DMS153 treated with DMSO at 0.1 percent for 48 hours (cell line): ENCODE results near the gene SLX4IP.

Experiments used
- DNase-seq: peaks from one replicate; lab custom pipeline; 2025; ENCODE audit not compliant: unreplicated experiment; lab: John Stamatoyannopoulos, UW

The SLX4IP gene

DNA sequence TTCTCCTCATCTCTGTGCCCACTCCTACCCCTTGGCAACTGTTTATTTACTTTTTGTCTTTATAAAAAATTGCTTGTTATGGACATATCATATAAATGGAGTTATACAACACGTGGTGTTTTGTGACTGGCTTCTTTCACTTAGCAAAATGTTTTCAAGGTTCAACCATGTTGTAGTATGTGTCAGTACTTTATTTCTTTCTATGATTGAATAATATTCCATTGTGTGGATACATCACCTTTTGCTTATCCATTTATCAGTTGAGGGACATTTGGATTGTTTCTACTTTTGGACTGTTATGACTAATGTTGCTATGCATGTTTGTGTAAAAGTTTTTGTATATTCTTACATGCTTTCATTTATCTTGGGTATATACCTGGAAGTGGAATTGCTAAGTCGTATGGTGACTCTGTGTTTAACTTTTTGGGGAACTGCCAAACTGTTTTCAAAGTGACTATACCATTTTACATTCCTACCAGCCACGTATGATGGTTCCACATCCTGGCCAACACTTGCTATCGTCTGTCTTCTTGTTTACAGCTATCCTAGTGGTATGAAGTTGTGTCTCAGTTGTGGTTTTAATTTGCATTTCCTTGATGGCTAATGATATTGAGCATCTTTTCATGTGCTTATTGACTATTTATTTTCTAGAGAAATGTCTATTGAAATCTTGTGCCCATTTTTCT, 84.4 kb downstream of the SLX4IP start:
- no peak for DNase-seq

GRCh38 chr20:10520528-10520927, 85.4 kb downstream of the SLX4IP start:
- no peak for DNase-seq

DNA sequence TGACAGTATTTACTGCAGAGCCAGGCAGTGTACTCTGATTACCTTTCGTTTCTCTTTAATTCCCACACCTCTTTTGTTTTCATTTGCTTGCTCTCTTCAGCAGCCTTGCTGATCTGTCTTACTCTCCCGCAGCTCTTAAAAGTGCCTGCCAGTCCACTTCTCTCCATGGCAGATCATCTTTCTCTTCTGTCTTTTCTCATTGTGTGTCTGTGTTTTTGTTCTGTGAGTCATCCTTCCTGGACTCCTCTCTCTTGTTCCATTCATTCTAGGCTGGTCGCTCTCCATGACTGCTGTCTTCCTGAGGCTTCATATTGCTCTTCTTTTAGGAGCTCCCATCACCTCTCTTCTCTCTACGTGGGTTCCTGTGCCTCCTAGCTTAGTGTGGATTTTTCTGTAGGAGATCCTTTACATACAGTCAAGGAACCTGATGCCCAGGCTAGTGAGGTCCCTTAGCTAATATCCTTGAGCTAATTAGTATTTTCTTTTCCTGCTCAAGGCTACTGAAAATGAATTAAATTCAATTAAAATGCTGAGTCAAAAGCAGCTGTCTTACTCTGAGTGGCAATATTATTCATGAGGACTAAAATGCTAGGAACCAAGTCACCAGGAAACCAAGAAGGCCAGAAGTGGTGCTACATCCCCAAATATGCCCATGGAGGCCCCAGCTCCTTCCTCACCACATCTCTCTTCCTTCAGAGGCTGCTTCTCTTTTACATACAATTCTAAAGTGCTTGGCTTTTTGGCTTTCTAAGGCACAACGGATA, 86.1 kb downstream of the SLX4IP start:
- no peak for DNase-seq

GRCh38 chr20:10521836-10522235, 86.7 kb downstream of the SLX4IP start:
- no peak for DNase-seq

GRCh38 chr20:10522328-10522727, 87.2 kb downstream of the SLX4IP start:
- no peak for DNase-seq

- peak; percentile 40 for DNase-seq
Observed at GRCh38 chr20:10523443-10523842, 88.3 kb downstream of the SLX4IP start.

DNA sequence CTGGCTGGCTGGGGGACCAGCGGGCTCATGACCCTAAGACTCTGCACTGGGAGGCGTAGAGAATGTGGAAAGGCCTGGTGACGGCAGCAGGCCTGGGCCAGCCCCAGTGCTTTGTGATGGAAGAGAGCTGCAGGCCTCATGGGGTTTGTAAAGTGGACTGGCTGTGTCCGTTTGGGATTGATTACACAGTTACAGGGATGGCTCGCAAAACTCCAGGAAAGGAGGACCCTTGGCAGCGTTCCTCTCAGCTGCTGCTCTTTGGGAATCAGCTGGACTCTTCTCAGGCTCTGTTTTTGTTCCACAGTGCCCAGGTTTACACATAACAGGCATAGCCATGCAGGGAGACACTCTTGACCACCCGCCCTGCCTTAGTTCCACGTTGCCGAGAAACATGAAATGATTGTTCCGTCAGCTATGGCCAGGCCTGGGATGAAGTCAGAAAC, 89.0 kb downstream of the SLX4IP start:
- peak; percentile 54 for DNase-seq

- DNase-seq, result no peak
Observed at GRCh38 chr20:10524643-10525042, 89.5 kb downstream of the SLX4IP start.

GRCh38 chr20:10527781-10528180, 92.7 kb downstream of the SLX4IP start:
- DNase-seq, result no peak

- no peak for DNase-seq
Observed at GRCh38 chr20:10530883-10531282, 95.8 kb downstream of the SLX4IP start.

GRCh38 chr20:10531848-10532247, 96.7 kb downstream of the SLX4IP start:
- no peak for DNase-seq

GRCh38 chr20:10532361-10532760, 97.3 kb downstream of the SLX4IP start:
- no peak for DNase-seq

GRCh38 chr20:10536531-10536930, 101.4 kb downstream of the SLX4IP start:
- DNase-seq, result peak; percentile 69

DNA sequence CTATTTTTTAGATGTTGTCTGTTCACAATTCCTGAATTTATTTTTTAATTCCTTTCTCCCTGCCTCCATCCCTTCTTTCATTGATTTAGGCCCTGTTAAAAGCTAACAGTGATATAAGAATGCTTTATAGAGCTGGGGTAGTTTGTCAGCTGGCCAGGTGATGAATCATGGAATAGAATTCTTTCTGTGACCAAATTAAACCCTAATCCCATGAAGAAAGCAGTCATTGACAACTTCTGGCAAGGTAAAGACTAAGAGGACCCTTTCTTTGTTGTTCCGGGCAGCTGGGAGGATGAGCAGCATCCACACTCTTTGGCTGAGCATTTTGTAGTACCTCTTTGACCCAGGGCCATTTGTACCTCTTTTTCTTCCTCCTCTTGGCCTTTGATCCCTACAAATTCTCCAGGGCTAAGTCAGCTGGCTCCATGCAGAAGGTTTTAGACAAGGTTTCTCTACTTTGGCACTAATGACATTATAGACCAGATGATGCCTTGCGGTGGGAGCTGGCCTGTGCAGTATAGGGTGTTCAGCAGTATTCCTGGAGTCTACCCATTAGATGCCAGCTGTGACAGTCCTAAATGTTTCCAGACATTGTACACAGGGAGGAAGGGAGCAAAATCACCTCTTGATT, 102.9 kb downstream of the SLX4IP start:
- no peak for DNase-seq

GRCh38 chr20:10538768-10539167, 103.7 kb downstream of the SLX4IP start:
- no peak for DNase-seq

- no peak for DNase-seq
Observed at GRCh38 chr20:10539818-10540553, 104.9 kb downstream of the SLX4IP start.

DNA sequence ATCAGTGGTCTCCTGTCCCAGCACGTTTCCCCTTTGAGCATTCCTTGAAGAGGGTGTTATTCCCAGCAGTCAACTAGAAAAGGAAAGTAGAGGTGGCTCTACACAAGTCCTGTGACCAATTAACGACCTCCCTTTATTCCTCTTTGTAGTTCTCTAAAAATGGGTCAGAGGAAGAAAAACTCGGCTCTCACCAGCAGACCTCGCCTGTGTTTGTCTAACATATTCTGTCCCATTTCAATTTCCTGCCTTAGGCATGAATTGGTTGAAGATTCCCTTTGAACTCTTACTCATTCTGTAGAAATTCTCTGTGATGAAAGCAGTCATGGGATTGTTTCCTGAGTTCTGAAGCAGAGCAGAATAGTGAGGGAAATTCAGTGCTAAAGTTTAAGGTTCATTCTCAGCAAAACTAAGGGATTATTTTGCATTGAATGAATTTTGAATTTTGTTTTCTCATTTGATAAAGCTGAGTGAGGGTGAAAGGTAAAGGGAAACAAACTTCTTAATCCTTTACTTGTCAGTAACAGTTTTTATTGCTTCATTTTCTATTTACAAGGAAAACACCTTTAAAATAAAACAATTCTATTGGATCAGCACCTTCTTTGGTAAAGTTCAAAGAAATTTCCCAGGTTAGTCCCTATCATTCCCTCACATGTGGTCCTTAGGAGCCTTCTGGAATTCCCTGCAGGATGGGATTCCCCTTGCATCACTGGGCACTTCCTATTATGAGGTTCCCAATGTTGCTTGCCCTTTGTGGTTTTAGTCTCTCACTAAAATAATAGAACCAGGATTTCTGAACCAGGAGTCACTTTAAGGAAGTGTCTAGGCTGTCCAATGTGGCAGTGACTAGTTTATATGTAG, 105.8 kb downstream of the SLX4IP start:
- no peak for DNase-seq

DNA sequence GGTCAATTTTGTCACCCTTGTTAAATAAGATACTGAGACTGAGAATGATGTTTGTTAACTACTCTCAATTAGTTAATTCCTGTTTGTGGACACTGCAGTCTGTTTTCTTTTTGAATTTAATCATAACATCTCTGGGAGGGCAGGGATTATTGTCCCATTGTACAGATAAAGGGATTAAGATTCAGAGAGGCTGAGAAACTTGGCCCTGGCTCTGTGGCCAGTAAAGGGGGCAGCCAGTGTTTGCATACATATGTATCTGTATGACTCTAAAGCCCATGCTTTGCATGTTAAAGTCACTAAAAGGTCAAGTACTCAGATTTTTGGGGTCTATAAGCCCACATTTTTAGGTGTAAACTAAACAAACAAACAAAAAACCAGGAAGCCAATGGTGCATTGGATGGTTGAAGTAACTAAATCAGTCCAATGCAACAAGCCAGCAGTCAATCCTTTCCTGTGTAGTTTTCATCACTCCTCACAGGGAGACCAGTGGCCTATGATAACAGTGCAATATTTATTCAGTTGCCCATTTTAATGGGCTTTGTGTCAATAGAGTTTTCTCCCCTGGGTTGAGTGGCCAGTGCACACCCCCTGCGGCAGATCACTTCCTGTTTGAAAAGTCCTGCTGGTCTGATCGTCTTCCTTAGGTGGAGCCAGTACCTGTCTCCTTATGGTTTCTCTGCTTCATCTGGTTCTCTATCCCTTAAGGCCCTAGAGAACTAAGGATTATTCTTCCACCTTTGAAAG, 106.7 kb downstream of the SLX4IP start:
- peak; percentile 52 for DNase-seq

DNA sequence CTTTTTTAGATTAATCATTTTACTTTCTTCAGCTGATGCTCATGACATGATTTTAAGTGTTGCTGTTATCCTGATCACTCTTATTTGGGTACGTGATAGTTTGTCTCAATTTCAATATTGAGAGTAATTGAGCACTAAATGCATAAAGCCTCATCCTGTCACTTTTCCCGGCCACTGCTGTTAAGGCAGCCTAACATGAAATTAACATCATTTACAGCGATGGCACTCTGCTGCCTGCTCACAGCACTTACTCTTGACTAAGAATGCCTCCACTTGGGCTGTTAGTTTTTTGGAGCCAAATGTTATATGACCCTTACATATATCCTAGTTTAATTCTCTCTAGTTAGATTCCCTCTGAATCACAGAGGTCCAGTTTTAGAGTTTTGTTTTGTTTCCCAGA, 107.3 kb downstream of the SLX4IP start:
- DNase-seq, result no peak

DNA sequence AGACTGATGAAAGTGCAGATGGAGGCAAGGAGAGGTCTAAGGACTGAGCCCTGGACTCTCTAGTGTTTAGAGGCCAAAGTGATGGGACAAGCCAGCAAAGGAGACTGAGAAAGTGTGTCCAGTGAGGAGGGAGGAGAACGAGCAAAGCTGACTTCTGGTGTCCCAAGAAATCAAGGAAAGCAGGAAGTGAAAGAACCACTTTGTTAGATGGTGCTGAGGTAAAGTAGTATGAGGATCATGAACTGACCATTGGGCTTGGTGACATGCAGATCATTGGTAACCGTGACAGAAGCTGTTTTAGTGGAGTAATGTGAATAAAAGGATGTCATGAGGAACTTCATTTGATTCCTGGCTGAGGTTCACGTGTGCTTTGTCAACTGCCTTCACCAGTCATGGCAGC, 108.4 kb downstream of the SLX4IP start:
- no peak for DNase-seq
